NCI-H2171 treated with DMSO at 0.1 percent for 48 hours (cell line): Measurements from ENCODE around the gene ANKRD44.
"Not testable (repeated sequence)": the region's sequence is repeated elsewhere in the genome, so short reads cannot be mapped to it uniquely, and the experiment has no call there.

Source experiments
- DNase-seq: peaks from one replicate; lab custom pipeline; 2025; lab: John Stamatoyannopoulos, UW

Gene ANKRD44

GRCh38 chr2:197310271-197310985, at the start of gene ANKRD44:
Gene ANKRD44 (minus strand): TSS chr2:197310780. CDS start chr2:197310604, 176 bp downstream.
- DNase-seq: peak; percentile 88

GRCh38 chr2:197359859-197360258, 49.3 kb upstream of the ANKRD44 start:
- DNase-seq: no peak

GRCh38 chr2:197358931-197359330, 48.4 kb upstream of the ANKRD44 start:
- DNase-seq: no peak

- no peak for DNase-seq
Observed at GRCh38 chr2:197357986-197358385, 47.4 kb upstream of the ANKRD44 start.

- no peak for DNase-seq
Observed at GRCh38 chr2:197356136-197356535, 45.6 kb upstream of the ANKRD44 start.

GRCh38 chr2:197354169-197354558, 43.6 kb upstream of the ANKRD44 start:
- DNase-seq: no peak

- no peak for DNase-seq
Observed at GRCh38 chr2:197353393-197354168, 43.0 kb upstream of the ANKRD44 start.

GRCh38 chr2:197349699-197350098, 39.1 kb upstream of the ANKRD44 start:
- no peak for DNase-seq

GRCh38 chr2:197348721-197349360, 38.3 kb upstream of the ANKRD44 start:
- DNase-seq: no peak

- no peak for DNase-seq
Observed at GRCh38 chr2:197345846-197346370, 35.3 kb upstream of the ANKRD44 start.

- not testable (repeated sequence) for DNase-seq
Observed at GRCh38 chr2:197343968-197344367, 33.4 kb upstream of the ANKRD44 start.

- no peak for DNase-seq
Observed at GRCh38 chr2:197340591-197340990, 30.0 kb upstream of the ANKRD44 start.

GRCh38 chr2:197339496-197340220, 29.1 kb upstream of the ANKRD44 start:
- no peak for DNase-seq

GRCh38 chr2:197339016-197339415, 28.4 kb upstream of the ANKRD44 start:
- no peak for DNase-seq

GRCh38 chr2:197332641-197333040, 22.1 kb upstream of the ANKRD44 start:
- no peak for DNase-seq

- DNase-seq: no peak
Observed at GRCh38 chr2:197328461-197328860, 17.9 kb upstream of the ANKRD44 start.

- DNase-seq: no peak
Observed at GRCh38 chr2:197327472-197328098, 17.0 kb upstream of the ANKRD44 start.

GRCh38 chr2:197327073-197327471, 16.5 kb upstream of the ANKRD44 start:
- no peak for DNase-seq

GRCh38 chr2:197324801-197325200, 14.2 kb upstream of the ANKRD44 start:
- DNase-seq: no peak

- no peak for DNase-seq
Observed at GRCh38 chr2:197322724-197323720, 12.4 kb upstream of the ANKRD44 start.
